Vagina (tissue), 2 donors: ENCODE data around the gene NXF1. TPM values are rescaled to one million over a fixed set of nuclear protein-coding genes. Genes with fewer than 3 reads are reported as not detected.

Source experiments
- DNase-seq, 2 donors: peaks; one replicate each; pipeline ENCODE4 v3.0.0-alpha.2; 2017; ENCODE audit errors: extremely low spot score in 2 of 2
- H3K27ac ChIP-seq: fragments of 200-600 bp; sonication (generic); one replicate; pipeline ENCODE4 v1.5.1; 2019
- H3K27me3 ChIP-seq: fragments of 200-600 bp; sonication (generic); one replicate; pipeline ENCODE4 v1.5.1; 2019
- H3K36me3 ChIP-seq, 2 donors: fragments of 200-600 bp; sonication (generic); one replicate each; pipeline ENCODE4 v1.5.1; 2017 to 2019
- H3K4me1 ChIP-seq: fragments of 200-600 bp; sonication (generic); one replicate; pipeline ENCODE4 v1.5.1; 2019
- H3K4me3 ChIP-seq, 2 donors: fragments of 200-600 bp; sonication (generic); 1 replicate in 1 of 2; 2 replicates in 1 of 2; pipeline ENCODE4 v1.5.1; 2016 to 2019
- H3K9me3 ChIP-seq: fragments of 200-600 bp; sonication (generic); one replicate; pipeline ENCODE4 v1.5.1; 2019
- CTCF ChIP-seq, 3 experiments: fragments of 450-650 bp in 2 of 3; fragments of 200-600 bp in 1 of 3; sonication (generic) in 1 of 3; IDR thresholded peaks; one replicate each; pipeline ENCODE4 v1.5.1; 2017 to 2019; ENCODE audit warnings: antibody characterized with exemption in 3 of 3, mild to moderate bottlenecking in 2 of 3, moderate library complexity in 2 of 3
- POLR2A ChIP-seq, 2 donors: fragments of 450-650 bp; IDR thresholded peaks; one replicate each; pipeline ENCODE4 v1.6.1; 2017; ENCODE audit warnings: antibody characterized with exemption in 2 of 2, mild to moderate bottlenecking in 2 of 2, moderate library complexity in 2 of 2
- POLR2AphosphoS5 ChIP-seq, 2 donors: sonication (generic); formaldehyde crosslinking; IDR thresholded peaks; one replicate each; pipeline ENCODE4 v1.9.0; 2017; ENCODE audit warnings: antibody characterized with exemption in 2 of 2, mild to moderate bottlenecking in 2 of 2, low read depth in 1 of 2; ENCODE audit not compliant: insufficient read depth in 1 of 2
- intact Hi-C: fragments of 100-400 bp; cut with DNase I; formaldehyde crosslinking; loops from one replicate; pipeline ENCODE4 v1.15.1; 2023
- total RNA-seq: library from RNA; depleted of rRNA; stranded (reverse); fragments of >200 nt; gene quantifications from one replicate; pipeline ENCODE4 v1.2.3, GENCODE V29; 2016

Gene NXF1
- total RNA-seq, 1 donor from 2014 or later, result 64.1 TPM

- H3K4me1 ChIP-seq, result peaks cover 46% of the 10 kb centered on the region
- H3K4me3 ChIP-seq, result peak overlapping the region; percentile 87 to 95
- no peaks in the 10 kb centered on the region for H3K27me3 ChIP-seq
- TF ChIP-seq POLR2AphosphoS5 (IDR thresholded peaks at IDR 0.05; ENCODE audit: insufficient read depth in 1 of 2, low read depth in 1 of 2) (no peak), CTCF (IDR thresholded peaks at IDR 0.05) (peak; percentile 77 to 95 (median 89))
- H3K9me3 ChIP-seq, result no peaks in the 10 kb centered on the region
- no peak for DNase-seq
- intact Hi-C loops, result loop anchor here (5.0 to 10.0 kb wide), 2 partner anchors 48 to 76 kb away; partner anchors contain the start of genes STX5, TEX54 and WDR74
- peak overlapping the region; percentile 99 for H3K27ac ChIP-seq
- H3K36me3 ChIP-seq, result peaks cover 0 to 6% of the 10 kb centered on the region in 2 donors
Measured at GRCh38 chr11:62786318-62787004, 18.8 kb downstream of the NXF1 start.

- Histone ChIP-seq H3K36me3 (peaks cover 0 to 11% of the 10 kb centered on the region in 2 donors), H3K9me3 (no peaks in the 10 kb centered on the region), H3K27ac (no peak overlapping the region), H3K27me3 (no peaks in the 10 kb centered on the region), H3K4me1 (peaks cover 10% of the 10 kb centered on the region), H3K4me3 (no peak overlapping the region)
- no peak for TF ChIP-seq POLR2AphosphoS5 (IDR thresholded peaks at IDR 0.05; ENCODE audit: insufficient read depth in 1 of 2, low read depth in 1 of 2)
- TF ChIP-seq POLR2A (IDR thresholded peaks at IDR 0.05), result no peak
- TF ChIP-seq CTCF (IDR thresholded peaks at IDR 0.05), result no peak
- no peak for DNase-seq
- intact Hi-C loops, result loop anchor here (10.0 kb wide), 1 partner anchor 52 kb away; the partner anchor contains the start of genes STX5, TEX54 and WDR74
Measured at GRCh38 chr11:62782753-62783152, 22.5 kb downstream of the NXF1 start.

- intact Hi-C loops, result no loop called here
- no peak overlapping the region for H3K4me3 ChIP-seq
- H3K4me1 ChIP-seq, result no peaks in the 10 kb centered on the region
- peaks cover 0 to 31% of the 10 kb centered on the region in 2 donors for H3K36me3 ChIP-seq
- no peak for DNase-seq
- no peaks in the 10 kb centered on the region for H3K27me3 ChIP-seq
- no peak for TF ChIP-seq POLR2A (IDR thresholded peaks at IDR 0.05)
- TF ChIP-seq POLR2AphosphoS5 (IDR thresholded peaks at IDR 0.05; ENCODE audit: insufficient read depth in 1 of 2, low read depth in 1 of 2), result no peak
- TF ChIP-seq CTCF (IDR thresholded peaks at IDR 0.05), result no peak
- no peaks in the 10 kb centered on the region for H3K9me3 ChIP-seq
- H3K27ac ChIP-seq, result no peak overlapping the region
Measured at GRCh38 chr11:62778441-62778840, 26.8 kb downstream of the NXF1 start.

GRCh38 chr11:62777389-62777788 lies 27.9 kb downstream of the NXF1 start:
- intact Hi-C loops, result no loop called here
- TF ChIP-seq POLR2AphosphoS5 (IDR thresholded peaks at IDR 0.05; ENCODE audit: insufficient read depth in 1 of 2, low read depth in 1 of 2) (no peak), POLR2A (IDR thresholded peaks at IDR 0.05) (no peak), CTCF (IDR thresholded peaks at IDR 0.05) (no peak)
- H3K36me3 ChIP-seq, result peaks cover 0 to 31% of the 10 kb centered on the region in 2 donors
- no peak overlapping the region for H3K4me3 ChIP-seq
- peaks cover 2% of the 10 kb centered on the region for H3K4me1 ChIP-seq
- DNase-seq, result no peak
- H3K27ac ChIP-seq, result no peak overlapping the region
- H3K9me3 ChIP-seq, result no peaks in the 10 kb centered on the region
- no peaks in the 10 kb centered on the region for H3K27me3 ChIP-seq

GRCh38 chr11:62775646-62776045 lies 29.6 kb downstream of the NXF1 start:
- no peak for DNase-seq
- Histone ChIP-seq H3K4me3 (no peak overlapping the region), H3K36me3 (peaks cover 0 to 24% of the 10 kb centered on the region in 2 donors), H3K9me3 (no peaks in the 10 kb centered on the region), H3K27me3 (no peaks in the 10 kb centered on the region), H3K27ac (no peak overlapping the region), H3K4me1 (peaks cover 13% of the 10 kb centered on the region)
- TF ChIP-seq POLR2A (IDR thresholded peaks at IDR 0.05) (no peak), POLR2AphosphoS5 (IDR thresholded peaks at IDR 0.05; ENCODE audit: insufficient read depth in 1 of 2, low read depth in 1 of 2) (no peak), CTCF (IDR thresholded peaks at IDR 0.05) (no peak)
- intact Hi-C loops, result no loop called here
